SH-SY5Y (cell line): ENCODE measurements around the gene SCAND1.

Source experiments
- GATA2 ChIP-seq: IDR thresholded peaks from 2 replicates; pipeline ENCODE4 v1.6.1; 2011; ENCODE audit warnings: mild to moderate bottlenecking, low read depth, low read length
- GATA3 ChIP-seq: IDR thresholded peaks from 2 replicates; pipeline ENCODE4 v1.6.1; 2011; ENCODE audit warnings: low read depth, mild to moderate bottlenecking, low read length, moderate library complexity

The SCAND1 gene

DNA sequence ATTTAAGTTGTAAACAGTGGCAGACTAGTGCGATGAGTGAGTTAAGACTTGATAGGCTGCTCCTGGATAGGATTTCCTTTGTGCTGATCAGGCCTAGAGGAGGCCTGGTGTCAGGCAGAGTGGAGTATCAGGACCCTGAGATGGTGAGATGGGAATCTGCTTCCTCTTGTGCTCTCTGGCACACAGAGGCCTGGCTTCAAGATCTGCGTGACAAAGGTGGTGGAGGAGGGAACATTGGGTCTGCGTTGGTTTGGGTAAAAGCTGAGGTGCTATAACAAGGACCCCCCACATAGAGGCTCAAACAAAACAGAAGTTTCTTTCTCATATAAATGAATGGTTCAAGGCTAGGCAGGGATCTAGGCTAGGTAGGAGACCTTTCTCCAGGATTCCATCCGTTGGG, 20.3 kb downstream of the SCAND1 start:
- TF ChIP-seq GATA2 (no peak), GATA3 (no peak)

DNA sequence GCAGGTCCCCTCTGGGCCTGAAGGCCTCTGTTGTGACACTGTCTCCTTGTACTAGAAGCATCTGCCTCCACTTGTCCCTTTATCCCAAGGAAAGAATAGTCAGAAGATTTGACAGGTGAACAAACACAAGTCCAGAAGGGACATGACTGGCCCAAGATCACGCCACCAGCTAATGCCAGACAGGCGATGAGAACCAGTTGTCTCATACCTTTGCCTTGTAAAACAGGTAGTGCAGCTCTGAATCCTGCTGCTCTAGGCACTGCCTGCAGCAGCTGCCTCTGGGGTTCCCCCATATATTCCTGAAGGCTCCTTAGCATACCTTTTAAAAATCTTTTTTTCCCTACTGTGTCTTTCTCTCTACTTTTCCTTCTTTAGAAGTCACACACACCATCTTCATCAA, 25.0 kb downstream of the SCAND1 start:
- TF ChIP-seq GATA3 (no peak), GATA2 (no peak)

DNA sequence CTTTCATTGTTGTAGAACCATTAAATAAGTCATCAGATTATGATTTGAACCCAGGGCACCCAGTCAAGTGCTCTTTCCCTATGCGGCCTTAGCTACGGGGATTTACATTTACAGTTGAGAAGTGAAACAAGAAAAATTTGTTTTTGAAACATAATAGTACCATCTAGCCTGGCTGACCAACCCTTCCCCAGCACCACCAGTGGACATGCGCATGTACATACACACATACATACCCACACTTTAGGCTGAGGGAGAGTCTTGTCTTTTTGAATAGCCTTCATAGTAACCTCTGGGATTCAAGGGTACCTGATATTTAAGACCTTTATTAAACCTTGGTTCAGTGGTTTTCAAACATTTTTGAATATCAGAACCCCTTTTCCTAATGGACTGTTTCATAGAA, 33.8 kb downstream of the SCAND1 start:
- TF ChIP-seq GATA3 = no peak
- TF ChIP-seq GATA2 = no peak

DNA sequence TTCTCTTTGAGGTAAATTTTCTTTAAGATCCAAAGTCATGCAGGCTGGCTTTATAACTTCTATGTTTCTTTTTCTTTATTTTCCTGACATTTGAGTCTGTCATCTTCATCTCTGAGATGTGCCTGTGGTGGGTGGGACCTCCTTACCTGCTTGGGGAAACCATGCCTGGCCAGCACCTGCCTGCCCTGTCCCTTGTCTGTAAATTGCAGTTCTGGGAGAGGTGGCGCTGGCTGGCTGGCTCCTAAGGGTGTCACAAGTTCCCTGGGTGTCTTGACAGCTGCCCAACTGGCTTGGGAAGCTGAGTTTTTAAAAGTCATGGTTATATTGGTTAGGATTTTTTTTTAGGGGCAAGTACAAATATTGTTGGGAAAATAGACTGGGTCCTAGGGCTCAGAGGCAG, 36.3 kb downstream of the SCAND1 start:
- TF ChIP-seq GATA3 (no peak), GATA2 (no peak)

DNA sequence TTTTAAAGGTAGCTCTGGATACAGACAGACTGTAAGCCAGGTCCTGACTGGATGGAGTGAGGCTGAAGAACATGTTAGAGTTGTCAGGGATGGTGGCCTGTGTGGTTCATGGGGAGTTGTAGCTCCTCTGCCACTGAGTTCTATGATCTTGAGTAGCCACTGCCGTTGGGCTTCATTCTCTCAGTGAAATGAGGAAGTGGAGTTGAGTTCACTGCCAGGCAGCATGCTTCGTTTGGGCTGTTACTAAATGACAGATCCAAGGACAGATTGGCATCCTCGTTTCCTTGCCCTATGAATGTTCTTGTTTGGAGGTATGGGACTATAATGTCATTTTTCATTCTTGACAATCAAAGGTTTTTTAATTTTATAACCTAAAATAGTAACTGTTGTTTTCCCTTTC, 37.2 kb downstream of the SCAND1 start:
- TF ChIP-seq GATA3 (no peak), GATA2 (no peak)

DNA sequence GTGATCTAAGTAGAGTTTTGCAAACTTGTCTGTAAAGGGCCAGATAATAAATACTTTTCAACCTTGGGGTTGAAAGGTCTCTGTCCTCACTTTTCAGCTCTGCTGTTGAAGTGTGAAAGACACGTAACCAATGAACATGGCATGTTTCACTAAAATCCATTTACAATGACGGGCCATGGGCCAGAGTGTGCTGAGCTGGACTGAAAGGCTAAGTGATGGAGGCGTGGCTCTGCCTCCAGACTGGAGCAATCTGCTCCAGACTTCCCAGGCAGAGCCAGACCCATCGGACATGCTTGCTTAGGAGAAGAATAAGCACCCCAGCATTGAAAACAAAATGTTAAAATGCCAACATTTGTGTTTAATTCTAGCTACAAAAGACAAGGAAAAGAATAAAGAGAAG, 41.4 kb downstream of the SCAND1 start:
- TF ChIP-seq GATA3 (no peak), GATA2 (no peak)

DNA sequence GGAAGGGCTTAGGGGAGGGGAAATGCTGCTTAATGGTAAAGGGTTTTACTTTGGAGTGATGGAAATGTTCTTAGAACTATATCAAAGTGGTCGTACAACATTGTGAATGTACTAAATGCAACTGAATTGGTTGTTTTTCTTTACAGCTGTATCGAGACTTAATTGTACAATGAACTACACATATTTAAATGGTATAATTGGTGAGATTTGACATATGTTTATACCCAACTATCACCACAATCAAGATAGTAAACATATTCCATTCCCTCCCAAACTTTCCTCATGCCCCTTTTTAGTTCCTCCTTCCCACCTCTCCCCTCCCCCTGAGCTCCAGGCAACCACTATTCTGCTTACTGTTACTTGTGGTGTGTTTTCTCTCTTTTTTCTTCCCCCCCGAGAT, 44.0 kb downstream of the SCAND1 start:
- TF ChIP-seq GATA2 (no peak), GATA3 (no peak)

DNA sequence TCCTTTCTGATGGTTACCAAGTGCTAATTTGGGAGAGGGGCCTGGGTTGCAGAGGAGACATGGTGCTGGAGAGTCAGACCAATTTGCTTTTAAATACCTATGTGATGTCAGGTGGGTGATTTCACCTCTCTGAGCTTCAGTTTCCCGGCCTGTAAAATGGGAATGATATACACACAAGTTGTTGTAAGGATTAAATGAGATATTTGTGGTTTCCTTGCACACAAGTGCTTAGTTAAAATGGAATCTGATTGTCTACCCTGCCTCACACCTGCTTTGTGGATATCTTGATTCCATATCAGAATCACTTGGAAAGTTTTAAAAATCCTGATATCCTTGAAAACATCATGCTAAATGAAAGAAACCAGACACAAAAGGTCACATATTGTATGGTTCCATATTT, 44.5 kb downstream of the SCAND1 start:
- TF ChIP-seq GATA3 = no peak
- TF ChIP-seq GATA2 = no peak

DNA sequence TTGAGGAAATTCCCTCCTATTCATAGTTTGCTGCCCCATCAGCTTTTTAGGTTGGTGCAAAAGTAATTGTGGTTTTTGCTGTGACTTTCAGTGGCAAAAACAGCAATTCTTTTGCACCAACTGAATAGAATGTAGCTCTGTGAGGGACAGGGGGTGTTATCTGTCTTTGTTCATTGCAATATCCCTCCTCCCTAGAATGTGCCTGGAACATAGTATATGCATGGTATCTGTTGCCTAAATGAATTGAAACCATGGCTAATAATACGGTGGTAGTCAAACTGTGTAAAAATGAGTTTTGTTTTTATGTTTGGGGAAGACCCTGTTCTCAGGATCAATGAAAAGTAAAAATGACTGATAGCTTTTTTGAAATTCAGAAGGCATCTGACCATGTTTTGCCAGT, 45.1 kb downstream of the SCAND1 start:
- TF ChIP-seq GATA2 (no peak), GATA3 (no peak)

DNA sequence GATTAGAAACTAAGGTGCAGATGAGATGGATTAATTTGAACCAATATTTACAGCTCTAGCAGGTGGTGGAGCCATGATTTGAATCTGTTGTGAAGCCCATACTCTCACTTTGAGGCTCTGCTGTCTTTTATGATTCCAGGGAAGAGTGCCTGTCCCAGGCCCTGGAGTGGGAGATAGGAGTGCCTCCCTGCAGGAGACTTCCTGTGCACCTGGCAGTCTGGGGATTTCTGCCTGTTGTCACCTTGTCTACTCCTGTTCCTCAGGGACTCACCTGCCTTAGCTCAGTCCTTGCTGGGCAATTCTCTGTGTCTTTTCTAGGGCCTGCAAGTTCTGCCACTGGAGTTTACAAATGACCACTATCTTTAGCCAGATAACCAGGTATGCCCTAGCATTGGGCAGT, 46.3 kb downstream of the SCAND1 start:
- TF ChIP-seq GATA3 (no peak), GATA2 (no peak)

DNA sequence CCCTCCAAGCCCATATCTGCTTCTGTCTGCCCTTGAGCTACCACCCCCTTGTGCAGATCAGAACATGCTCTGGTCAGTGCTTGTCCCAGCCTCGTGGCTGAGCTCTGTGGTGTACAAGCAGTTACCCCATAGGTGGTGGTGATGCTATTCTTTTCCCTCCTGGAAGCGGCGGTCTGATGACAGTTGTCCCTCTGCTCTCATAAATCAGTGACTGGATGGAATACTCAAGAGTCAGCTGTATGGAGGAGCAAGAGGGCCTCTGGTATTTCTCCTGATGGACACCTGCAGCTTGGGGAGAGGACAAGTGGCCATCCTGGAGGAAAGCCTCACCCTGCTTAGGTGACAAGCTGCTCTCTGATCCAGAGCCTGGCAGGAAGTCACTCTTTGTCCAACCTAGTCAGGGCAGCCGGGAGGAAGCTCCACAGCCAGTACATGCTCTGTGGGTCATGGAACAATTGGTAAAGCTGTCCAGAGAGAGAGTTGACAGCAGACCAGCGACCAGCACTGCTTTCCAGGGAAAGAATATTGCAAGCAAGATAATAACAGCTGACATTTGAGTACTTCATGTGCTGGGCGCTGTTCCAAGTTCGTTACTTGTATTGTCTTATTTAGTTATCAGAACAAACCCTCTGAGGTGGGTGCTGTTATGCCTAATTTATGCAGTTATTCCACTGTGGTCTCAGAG, 47.1 kb downstream of the SCAND1 start:
- TF ChIP-seq GATA3 = no peak
- TF ChIP-seq GATA2 = no peak

DNA sequence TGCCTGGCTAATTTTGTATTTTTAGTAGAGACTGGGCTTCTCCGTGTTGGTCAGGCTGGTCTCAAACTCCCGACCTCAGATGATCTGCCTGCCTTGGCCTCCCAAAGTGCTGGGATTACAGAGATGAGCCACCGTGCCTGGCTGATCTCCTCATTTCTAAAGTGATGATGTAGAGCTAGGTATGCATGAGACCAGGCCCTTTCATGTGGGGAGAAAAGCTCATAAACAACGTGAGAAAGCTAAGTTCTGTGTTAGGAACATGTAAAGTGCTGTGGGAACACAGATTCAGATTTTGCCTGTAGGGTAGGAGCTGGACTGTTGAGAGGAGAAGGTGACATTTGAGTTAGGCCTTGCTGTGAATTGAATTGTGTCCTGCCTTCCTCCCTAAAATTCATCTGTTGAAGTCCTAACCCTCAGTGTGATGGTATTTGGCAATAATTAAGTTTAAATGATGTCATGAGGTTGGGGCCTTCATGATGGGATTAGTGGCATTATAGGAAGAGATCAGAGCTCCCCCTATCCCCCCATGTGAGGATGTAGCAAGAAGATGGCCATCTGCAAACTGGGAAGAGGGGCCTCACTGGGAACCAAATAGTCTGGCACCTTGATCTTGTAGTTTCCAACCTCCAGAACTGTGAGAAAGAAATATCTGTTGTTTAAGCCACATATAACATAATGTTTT, 49.2 kb downstream of the SCAND1 start:
- TF ChIP-seq GATA3 (no peak), GATA2 (no peak)

DNA sequence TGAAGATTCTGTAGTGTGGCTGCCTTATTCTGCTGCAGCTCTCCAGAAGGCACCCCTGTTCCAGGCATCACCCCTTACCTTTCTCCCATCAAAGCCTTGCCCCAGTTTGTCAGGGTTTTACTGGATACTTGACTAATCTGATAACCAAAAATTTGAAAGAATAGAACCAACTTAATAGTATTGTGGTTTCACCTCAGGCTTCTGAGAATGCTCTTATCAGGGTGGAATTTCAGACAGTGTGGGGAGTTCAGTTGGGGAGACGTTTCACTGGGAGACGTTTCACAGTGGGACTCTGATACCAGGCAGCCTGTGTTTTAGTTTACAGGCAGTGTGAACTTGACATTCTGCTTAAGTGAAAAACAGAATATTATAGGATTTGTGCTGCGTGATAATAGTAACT, 50.5 kb downstream of the SCAND1 start:
- no peak for TF ChIP-seq GATA3
- no peak for TF ChIP-seq GATA2
